HG03442 (cell line): ENCODE data around the gene AADACL4.

ENCODE experiments used
- ATAC-seq: cut with Tn5 transposase; IDR thresholded peaks from one replicate; pipeline ENCODE4 v1.9.1; 2021; ENCODE audit warnings: mild to moderate bottlenecking, moderate library complexity; ENCODE audit not compliant: unreplicated experiment

Gene AADACL4

DNA sequence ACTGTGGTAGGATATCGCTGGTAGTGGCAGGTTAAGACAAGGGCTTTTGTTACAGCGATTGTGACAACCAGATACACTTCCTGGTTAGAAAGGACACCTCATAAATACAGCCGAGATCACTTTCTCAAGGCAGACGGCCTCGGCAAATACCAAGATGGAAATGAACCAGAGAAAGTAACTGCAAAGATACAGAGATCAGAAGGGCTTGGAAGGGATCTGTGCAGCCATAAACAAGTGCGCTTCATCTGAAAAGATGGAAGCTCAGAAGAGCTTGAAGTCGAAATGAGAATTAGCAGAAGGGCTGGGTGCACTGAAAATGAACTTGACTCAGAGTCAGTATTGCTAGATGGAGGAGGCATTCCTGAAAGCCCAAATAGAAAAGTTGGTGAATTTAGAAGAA lies 32.9 kb upstream of the AADACL4 start:
- ATAC-seq = no peak

DNA sequence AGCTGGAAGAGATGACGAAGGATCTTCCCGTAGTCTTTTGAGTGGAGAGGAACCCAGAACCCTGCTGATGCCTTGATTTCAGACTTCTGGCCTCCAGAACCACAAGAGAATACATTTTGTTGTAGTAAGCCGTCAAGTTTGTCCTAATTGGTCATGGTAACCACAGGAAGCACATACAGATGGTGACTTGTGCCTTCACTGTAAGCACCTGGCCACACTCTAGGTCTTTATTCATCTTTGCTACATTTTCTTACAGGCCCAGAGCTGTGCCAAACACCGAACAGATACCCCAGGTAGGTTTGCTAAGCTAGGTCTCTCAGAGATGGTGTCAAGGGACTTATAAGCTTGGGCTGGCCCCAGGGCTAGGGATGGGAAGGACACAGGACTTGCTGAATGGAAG lies 30.7 kb upstream of the AADACL4 start:
- ATAC-seq = no peak

DNA sequence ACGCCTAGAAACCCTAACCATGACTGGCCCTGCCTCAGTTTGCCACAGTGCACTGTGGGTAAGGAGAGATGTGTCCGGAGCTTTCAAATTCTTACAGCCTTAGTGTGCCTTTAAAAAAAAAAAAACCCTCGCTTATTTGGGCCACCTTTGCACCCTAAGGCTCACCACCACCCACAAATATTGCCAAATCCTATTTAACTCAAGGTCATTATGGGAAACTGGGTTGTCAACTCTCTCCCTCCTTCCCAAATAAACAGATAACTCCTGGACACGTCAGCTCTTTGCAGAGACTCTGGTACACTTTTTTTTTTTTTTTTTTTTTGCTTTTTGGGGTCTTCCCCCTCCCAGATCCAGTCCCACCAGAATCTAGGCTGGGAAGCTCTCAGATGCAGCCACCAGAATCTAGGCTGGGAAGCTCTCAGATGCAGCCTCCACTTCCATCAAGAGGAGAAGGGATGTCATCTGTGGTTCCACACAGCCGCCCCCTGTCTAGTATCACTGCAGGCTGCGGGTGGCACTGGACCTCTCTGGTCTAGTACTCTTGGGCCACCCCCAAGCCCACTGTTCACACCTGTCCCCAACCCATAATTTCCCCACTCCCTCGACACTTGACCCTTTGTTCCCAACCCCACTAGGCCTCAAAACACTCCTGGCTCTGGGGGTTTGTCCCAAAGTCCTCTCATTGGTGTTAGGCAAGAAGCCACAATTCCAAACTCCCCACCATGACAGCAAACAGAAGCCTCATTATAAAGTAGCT lies 29.3 kb upstream of the AADACL4 start:
- ATAC-seq = no peak

DNA sequence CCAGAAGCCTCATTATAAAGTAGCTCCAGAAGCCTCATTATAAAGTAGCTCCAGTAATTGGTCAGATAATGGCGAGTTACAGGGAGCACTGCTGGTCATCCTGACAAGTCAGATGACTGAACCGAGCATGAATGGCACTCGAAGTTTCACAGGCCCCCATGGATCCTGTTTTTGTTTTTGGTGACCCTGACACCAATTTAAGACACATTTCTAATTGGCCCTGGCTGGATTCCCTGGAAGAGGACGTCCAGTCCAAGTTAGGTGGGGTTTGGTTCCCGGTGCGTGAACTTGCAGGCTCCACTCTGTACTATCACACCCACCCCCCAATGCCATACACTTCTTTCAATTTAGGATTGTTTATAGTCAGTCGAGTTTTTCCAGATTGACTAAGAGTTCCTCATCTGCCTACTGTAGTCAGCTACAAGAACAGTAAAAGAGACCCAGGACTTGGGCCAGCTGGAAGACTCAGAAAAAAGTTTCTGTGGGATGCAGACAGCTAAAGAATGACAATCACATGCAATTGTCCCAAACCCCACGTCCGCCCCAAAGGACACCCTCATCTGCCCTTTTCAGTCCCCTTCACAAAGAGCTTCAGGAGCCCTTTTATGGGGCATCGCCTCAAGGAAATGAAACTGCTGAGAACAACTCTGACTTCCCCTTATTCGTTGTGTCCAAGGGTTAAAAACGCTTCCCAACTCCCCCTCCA lies 28.6 kb upstream of the AADACL4 start:
- no peak for ATAC-seq

DNA sequence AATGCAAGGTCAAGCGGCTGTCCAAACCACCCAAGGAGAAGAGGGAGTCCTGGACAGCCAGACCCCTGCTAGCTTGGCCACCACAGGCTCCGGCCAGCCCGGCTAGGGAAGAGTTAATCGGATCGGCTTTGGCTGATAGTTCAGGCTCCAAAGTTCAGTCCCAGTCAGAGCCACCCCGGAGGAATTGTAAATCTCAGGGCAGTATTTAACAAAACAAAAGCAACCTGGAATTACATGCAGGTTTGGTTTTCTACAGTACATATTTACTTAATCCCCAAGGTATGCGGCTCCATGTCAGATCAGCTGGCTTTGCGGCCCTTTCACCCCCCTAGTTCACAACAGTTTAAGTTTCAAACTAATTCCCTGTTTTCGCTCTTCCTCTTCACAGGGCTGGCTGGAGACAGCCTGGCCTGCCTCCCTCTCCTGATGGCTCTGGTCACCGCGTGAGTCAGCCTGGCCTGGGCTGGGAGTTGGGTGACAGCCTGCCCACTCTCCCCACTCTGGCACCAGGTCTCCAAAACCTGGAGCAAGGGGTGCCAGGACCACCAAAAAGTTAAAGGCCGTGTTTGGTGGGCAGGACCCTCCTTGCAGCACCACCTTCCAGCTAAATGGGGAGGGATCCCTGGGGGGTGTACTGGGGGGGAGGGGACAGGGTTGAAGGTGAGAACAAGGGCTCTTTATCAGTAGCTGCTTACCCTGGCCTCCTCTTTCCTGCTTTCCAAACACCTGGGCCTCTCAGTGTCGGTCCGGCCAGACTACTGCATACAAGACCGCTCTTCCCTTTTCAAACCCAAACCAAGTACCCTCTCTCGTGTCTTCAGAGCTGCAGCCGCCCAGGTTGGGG lies 27.8 kb upstream of the AADACL4 start:
- no peak for ATAC-seq

DNA sequence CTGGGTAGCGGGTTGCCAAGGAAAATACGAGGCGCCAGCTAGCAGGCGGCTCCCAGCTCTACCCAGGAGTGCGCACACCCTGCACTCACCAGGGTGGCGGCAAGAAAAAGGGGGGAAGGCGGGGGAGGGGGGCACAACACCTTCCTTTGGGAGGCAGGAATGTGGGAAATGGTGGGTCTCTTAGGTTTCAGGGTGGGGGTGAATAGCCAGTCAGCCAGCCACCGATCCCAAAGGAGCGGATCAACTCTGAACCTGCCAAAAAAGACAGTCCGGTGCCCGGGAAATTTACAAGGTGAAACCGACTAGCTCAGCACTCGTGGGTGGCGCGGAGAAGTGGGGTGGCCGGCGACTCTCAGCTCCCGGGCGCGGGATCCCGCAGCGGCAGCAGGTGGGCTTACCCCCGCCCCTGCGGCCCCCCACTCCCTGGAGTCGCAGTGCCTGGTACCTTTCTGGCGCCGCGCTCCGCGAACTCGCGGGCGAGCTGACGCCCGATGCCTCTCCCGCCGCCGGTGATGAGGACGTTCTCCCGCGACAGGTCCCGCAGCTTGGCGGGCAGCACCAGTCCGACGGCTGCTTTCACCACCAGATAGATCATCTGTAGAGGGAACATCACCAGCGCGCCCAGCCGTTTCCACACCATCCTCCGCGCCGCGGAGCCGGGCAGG lies 27.0 kb upstream of the AADACL4 start:
- ATAC-seq = no peak

DNA sequence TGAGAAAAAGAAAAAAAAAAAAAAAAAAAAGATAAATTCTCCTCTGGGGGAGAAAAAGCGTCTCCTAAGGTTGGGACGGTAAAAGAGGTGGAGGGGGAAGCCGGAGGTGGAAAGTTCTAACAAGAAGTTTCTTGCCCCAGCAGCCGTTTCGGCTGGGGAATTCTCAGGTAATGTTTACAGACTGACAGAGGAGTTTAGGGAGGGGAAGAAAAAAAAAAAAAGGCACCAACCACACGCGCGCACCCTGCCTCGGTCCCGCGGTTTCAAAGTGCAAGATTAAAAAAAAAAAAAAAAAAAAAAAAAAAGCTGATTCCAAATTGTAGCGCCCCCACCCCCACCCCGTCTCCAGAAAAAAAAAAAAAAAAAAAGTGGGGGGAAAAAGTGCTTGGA lies 26.4 kb upstream of the AADACL4 start:
- no peak for ATAC-seq

DNA sequence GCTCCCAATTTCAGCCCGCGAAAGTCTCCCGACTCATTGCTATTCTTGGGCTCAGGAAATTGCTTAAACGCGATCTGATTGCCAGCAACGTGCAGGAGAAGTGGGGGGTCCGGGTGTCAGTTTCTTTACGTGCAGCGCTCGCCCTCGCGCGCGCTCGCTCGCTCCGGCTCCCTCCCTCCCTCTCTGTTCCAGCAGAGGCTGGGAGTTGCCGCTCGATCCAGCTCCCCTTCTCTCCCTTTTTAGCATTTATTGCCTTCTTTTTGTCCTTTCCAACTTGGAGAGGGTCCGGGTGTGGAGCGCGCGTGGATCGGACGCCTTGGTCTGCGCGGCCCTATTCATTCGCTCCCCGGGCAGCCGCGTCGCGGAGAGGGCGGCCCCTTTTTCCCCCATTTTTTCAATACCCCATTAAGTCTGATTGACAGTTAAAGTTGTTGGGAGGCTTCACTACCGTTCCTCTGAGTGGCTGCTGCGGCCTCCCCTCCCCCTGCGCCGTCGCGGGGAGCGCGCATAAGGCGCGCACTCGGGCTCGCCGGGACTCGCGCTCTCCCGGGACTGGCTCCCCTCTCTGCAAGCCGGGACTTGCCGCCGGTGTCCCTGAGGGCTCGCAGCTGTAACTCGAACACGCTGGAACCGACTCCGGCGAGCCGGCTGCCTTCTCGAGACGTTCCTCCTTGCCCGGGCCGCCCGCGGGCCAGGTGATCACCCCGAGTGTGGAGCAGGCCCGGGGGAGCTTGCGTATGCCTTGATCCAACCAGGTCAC lies 25.8 kb upstream of the AADACL4 start, which contains the start of gene DHRS3:
TSS of gene DHRS3 (minus strand) at position 310 of the 760 bp plus-strand sequence. CDS start 862 bp downstream, outside the sequence.
- peak; percentile 41 for ATAC-seq

DNA sequence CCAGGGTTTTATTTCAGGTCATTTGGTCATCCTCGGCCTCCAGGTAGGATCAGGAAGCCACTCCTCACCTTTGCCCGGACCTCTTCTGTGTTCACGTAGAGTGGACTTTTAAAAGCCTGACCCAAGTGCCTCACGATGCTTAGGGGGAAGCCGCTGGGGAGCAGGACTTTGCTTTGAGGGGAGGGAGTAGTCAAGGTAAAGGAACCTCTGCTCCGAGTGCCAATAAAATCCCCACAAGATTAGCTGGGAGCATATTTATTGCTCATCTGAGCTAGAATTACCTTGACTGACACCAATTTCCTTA lies 25.3 kb upstream of the AADACL4 start:
- no peak for ATAC-seq

DNA sequence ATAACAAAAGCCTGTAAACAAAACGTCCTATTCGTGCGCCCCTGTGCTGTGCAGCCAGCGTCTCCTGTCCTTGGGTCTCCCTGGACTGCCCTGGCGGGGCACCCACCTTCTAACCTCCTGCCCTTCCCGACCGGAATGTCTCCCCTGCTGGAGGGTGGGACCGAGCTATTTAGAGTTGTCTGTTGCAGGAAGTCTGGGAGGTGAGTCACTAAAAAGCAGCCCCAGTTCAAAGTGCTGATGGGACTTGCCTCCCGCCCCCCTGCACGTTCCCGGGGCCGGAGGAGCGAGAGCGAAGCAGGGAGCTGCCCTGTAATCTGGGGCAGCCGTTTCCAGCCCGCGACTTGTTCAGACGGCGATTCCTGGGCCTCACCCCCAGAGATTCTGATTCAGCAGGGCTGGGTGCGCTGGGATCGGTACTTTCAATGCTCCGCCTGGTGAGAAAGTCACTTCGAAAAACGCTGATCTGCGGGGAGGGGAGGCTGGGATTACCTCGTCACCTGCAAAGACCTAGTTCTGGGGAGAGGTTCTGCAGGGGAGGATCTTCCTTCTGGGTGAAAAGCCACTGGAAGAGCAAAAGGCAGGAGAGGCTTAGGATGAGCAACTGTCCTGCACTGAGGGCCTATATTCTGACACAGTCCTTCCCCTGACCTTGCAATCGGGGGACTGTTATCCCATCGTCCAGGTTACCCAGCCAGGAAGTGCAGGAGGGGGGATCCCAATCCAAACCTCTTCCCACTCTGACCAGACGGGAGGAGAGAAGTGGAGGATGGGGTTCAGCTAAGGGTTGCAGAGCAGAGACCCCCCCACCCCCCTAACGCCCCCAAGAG lies 24.7 kb upstream of the AADACL4 start:
- no peak for ATAC-seq

DNA sequence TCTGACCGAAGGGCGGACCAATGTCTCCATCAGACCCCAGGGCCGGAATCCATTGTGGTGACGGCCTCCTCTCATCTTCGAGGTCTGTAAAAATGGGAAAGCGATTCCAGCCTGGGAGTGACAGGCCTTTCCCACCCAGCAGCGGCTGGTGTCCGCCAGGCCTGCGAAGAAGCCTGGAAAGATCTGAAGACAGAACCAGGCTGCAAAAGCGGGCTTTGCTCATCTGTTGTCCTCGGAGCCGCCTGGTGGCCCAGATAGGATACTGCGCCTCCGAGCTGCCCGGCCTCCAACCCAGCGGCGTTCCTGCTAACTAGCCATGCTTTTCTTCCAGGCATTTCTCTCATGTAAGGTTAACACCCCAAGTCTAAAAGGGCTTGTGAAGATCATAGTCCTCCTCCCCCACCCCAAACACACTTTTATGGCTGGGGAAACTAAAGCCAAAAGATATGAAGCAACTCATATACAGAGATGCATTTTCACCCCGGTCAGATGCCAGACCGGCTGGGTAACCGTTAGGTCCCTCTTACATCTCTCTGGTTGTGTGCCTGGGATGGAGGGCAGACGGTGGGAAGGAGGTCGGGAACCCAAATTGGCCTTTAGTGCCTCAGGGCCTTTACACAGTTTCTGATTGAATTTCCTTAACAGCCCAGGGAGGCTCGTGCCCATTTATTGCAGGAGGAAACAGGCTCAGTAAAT lies 23.9 kb upstream of the AADACL4 start:
- ATAC-seq = no peak

DNA sequence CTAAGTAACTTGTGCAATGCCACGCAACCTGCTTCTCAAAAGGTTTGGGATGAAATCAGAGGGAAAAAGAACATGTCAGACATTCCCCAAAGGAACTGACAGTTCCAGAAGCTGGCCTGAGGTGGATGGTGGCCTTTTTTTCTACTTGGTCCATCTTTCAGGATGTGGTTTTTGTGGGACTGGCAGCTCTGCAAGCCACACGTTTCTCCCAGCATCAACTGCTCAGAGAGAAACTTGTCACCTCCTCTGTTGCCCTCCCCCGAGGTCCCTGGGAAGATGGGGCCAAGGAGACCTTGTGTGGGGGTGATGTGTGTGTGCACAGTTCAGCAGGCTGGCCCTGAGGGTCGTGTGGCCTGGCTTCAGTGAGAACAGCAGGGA lies 23.4 kb upstream of the AADACL4 start:
- ATAC-seq = no peak

DNA sequence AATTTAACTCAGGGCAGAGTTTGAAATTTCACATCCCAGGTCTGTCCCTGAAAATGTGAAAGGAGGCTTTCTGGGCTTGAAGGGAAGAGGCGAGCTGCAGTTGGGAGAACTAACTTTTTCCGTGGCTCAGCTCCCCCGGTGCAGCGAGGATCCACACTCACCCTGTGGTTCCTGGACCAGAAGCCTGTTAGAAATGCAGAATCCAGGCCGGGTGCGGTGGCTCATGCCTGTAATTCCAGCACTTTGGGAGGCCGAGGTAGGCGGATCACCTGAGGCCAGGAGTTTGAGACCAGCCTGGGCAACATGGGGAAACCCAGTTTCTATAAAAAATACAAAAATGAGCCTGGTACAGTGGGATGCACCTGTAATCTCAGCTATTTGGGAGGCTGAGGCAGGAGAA lies 23.0 kb upstream of the AADACL4 start:
- ATAC-seq = no peak

DNA sequence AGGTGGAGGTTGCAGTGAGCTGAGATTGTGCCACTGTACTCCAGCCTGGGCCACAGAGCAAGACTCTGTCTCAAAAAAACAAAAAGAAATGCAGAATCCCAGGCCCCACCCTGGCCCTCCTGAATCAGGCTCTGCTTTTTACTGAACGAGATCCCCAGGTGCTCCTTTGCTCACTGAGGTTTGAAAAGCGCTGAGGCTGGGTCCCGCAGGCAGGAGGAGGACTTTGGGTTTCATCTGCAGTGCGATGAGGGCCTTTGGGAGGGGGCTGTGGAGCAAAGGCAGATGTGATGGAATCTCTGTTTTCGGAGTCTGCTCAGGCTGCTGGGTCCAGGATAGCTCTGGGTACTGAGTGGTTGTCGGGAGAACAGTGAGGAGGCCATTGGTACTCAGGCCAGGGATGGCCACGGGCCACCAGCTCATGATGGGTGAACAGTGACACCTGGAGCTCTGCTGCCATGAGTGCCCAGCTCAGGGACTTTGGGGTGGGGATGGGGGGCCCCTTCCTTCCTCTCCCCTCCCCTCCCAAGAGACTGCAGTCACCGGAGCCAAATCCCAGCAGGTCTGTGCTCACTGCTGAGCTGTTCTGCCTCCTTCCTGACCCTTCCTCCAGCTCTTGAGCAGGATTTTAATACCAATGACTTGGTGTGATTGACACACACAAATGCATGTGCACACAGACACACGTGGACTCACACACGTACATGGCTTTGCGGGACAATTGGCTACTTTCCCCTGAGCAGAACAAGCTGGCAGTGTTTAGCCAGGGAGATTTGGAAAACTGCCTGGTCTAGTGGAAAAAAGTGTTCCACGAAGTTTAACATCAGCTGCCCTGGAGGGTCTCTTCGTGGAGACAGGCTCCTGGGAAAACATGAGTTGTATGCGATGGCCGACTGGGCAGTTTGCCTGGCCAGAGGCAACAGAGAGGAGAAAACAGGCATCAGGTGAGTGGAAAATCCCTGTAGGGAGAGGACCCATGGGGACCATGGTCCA lies 22.2 kb upstream of the AADACL4 start:
- no peak for ATAC-seq

DNA sequence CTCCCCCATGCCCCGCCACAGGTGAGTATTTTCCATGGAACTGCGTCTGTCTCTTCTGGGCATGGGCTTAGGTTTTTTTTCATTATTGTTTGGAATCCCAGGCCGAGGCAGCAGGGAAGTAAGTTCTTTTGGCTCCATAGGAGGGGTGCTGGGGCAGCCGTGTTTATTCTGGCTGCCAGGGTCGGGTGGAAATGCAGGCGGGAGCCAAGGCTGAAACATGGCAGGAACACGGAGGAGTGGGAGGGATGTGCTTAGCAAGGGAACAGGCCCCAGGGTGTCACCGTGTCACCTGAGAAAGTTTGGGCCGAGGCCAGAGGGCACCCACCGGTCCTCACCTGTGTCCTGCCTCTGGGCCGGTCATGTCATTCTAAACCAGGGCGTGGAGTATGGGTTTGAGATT lies 21.4 kb upstream of the AADACL4 start:
- ATAC-seq = no peak

DNA sequence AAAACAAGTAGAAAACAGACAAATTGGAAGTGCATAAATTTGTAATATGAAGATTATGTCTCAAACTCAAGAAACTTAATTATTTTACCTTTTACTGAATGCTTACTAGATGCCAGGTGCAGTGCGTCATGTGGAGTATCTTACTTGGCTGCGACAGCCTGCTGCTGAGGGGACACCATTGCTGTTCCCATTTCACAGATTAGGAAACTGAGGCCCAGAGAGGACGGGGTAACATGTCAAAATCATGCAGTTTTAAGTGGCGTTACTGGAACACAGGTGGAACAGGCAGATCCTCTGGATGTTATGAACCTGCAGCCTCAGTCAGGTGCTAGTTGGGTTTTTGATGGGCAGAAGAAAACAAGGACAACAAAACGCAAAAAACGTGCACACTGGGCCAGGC lies 18.6 kb upstream of the AADACL4 start:
- ATAC-seq = no peak

DNA sequence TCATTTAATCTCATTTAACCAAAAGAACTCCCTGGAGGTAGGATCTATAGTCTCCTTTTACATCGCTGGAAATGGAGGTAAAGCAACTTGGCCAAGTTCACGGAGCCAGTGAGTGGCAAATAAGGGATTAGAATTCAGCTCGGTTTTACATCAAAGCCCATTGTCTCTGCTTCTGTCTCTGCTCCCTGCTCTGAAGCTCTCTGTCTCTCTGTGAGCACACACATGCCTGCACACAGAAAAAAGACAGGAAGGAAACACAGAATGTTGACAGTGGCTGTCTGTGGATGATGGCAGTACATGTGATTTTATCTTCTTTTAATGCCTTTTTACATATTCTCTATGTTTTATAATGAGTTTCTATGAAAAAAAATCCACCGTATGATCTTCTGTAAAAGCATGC lies 17.0 kb upstream of the AADACL4 start:
- ATAC-seq = no peak

DNA sequence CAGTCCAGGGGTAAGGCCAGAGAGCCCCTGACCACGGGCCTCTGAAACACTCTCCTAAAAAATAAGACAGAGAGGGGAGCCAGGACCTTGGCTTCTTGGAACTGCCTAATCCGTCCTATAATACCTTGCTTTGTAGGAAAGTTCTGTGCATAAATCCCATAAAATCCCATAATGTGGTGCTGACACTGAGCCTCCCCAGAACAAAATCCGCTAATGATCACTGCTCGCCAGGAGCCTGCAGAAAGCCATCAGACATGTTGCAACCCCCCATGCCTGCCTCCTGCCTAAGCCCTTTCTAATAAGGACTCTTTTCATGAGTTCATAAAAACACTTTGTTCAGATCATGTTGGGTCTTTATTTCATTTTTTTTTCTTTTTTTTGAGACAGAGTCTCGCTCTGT lies 16.6 kb upstream of the AADACL4 start:
- ATAC-seq = no peak
